H9 (cell line): ENCODE data around the gene MSI2. TPM values are rescaled to one million over a fixed set of nuclear protein-coding genes. Genes with fewer than 3 reads are reported as not detected.

Source experiments
- DNase-seq: peaks from one replicate; pipeline ENCODE4 v3.0.0-alpha.2; 2017
- H2AFZ ChIP-seq: one replicate; pipeline ENCODE4 v1.6.1; 2013; ENCODE audit warnings: mild to moderate bottlenecking, low read length, control low read depth, moderate library complexity
- H2AK5ac ChIP-seq: 2 replicates; pipeline ENCODE4 v1.6.1; 2013; ENCODE audit warnings: low read length, control low read depth, mixed read lengths; ENCODE audit not compliant: insufficient read length
- H2BK120ac ChIP-seq: one replicate; pipeline ENCODE4 v1.6.1; 2013; ENCODE audit warnings: low read depth, mild to moderate bottlenecking, low read length, control low read depth, inconsistent platforms; ENCODE audit not compliant: poor library complexity, severe bottlenecking
- H2BK12ac ChIP-seq: 2 replicates; pipeline ENCODE4 v1.6.1; 2013; ENCODE audit warnings: low read length, control low read depth, mixed read lengths, low read depth; ENCODE audit not compliant: insufficient read length
- H2BK15ac ChIP-seq: 2 replicates; pipeline ENCODE4 v1.6.1; 2013; ENCODE audit warnings: low read depth, low read length, control low read depth
- H2BK20ac ChIP-seq: one replicate; pipeline ENCODE4 v1.6.1; 2013; ENCODE audit warnings: low read depth, mild to moderate bottlenecking, low read length, control low read depth, inconsistent platforms; ENCODE audit not compliant: poor library complexity, severe bottlenecking
- H2BK5ac ChIP-seq: 2 replicates; pipeline ENCODE4 v1.6.1; 2013; ENCODE audit warnings: low read length, control low read depth, mixed read lengths; ENCODE audit not compliant: insufficient read length
- H3K14ac ChIP-seq: 2 replicates; pipeline ENCODE4 v1.6.1; 2013; ENCODE audit warnings: low read length, control low read depth; ENCODE audit not compliant: insufficient read depth
- H3K18ac ChIP-seq: 2 replicates; pipeline ENCODE4 v1.6.1; 2013; ENCODE audit warnings: low read depth, mild to moderate bottlenecking, mixed read lengths, low read length, control low read depth; ENCODE audit not compliant: insufficient read length
- H3K23ac ChIP-seq: 2 replicates; pipeline ENCODE4 v1.6.1; 2013; ENCODE audit warnings: low read length, control low read depth, mixed read lengths, low read depth; ENCODE audit not compliant: insufficient read length
- H3K23me2 ChIP-seq: 2 replicates; pipeline ENCODE4 v1.6.1; 2013; ENCODE audit warnings: low read depth, mild to moderate bottlenecking, mixed read lengths, low read length, control low read depth; ENCODE audit not compliant: insufficient read length, poor library complexity, severe bottlenecking
- H3K27ac ChIP-seq: 2 replicates; pipeline ENCODE4 v1.5.1; 2013; ENCODE audit warnings: low read length, control low read depth, mixed read lengths, low read depth; ENCODE audit not compliant: insufficient read length
- H3K27me3 ChIP-seq: 2 replicates; pipeline ENCODE4 v1.6.1; 2013; ENCODE audit warnings: low read length, control low read depth, inconsistent platforms; ENCODE audit not compliant: insufficient read depth
- H3K4ac ChIP-seq: 2 replicates; pipeline ENCODE4 v1.6.1; 2013; ENCODE audit warnings: low read depth, mild to moderate bottlenecking, control low read depth, inconsistent platforms, low read length, moderate library complexity
- H3K4me1 ChIP-seq: 2 replicates; pipeline ENCODE4 v1.6.1; 2013; ENCODE audit warnings: low read length, control low read depth, inconsistent platforms; ENCODE audit not compliant: insufficient read depth
- H3K4me2 ChIP-seq: 2 replicates; pipeline ENCODE4 v1.6.1; 2013; ENCODE audit warnings: low read length, control low read depth, mixed read lengths; ENCODE audit not compliant: insufficient read length, insufficient read depth
- H3K56ac ChIP-seq: 2 replicates; pipeline ENCODE4 v1.6.1; 2013; ENCODE audit warnings: low read depth, mild to moderate bottlenecking, mixed read lengths, low read length, control low read depth; ENCODE audit not compliant: insufficient read length
- H3K79me1 ChIP-seq: 2 replicates; pipeline ENCODE4 v1.6.1; 2013; ENCODE audit warnings: low read depth, mild to moderate bottlenecking, moderate library complexity, low read length, control low read depth, inconsistent platforms; ENCODE audit not compliant: insufficient read depth, poor library complexity, severe bottlenecking
- H3K79me2 ChIP-seq: 2 replicates; pipeline ENCODE4 v1.6.1; 2013; ENCODE audit warnings: low read length, control low read depth, inconsistent platforms; ENCODE audit not compliant: insufficient read depth
- H3K9ac ChIP-seq: 2 replicates; pipeline ENCODE4 v1.6.1; 2013; ENCODE audit warnings: low read length, control low read depth, mixed read lengths; ENCODE audit not compliant: insufficient read length; ENCODE audit errors: extremely low read depth
- H3K9me3 ChIP-seq: one replicate; pipeline ENCODE4 v1.6.1; 2013; ENCODE audit warnings: low read depth, low read length, inconsistent platforms; ENCODE audit not compliant: control insufficient read depth
- H3T11ph ChIP-seq: one replicate; pipeline ENCODE4 v1.6.1; 2013; ENCODE audit warnings: mild to moderate bottlenecking, low read length, control low read depth, inconsistent platforms
- H4K20me1 ChIP-seq: one replicate; pipeline ENCODE4 v1.6.1; 2013; ENCODE audit not compliant: control insufficient read depth, insufficient read length, insufficient read depth
- H4K5ac ChIP-seq: 2 replicates; pipeline ENCODE4 v1.6.1; 2013; ENCODE audit warnings: low read depth, mild to moderate bottlenecking, mixed read lengths, low read length, control low read depth; ENCODE audit not compliant: insufficient read length
- H4K8ac ChIP-seq: replicated peaks from 2 replicates; pipeline ENCODE4 v1.6.1; 2013; ENCODE audit warnings: low read length, control low read depth, mixed read lengths, low read depth; ENCODE audit not compliant: insufficient read length
- H4K91ac ChIP-seq: 2 replicates; pipeline ENCODE4 v1.6.1; 2013; ENCODE audit warnings: low read depth, mild to moderate bottlenecking, moderate library complexity, mixed read lengths, low read length, control low read depth; ENCODE audit not compliant: insufficient read length
- H3K27ac Mint-ChIP-seq, 3 experiments: 2 replicates in 2 of 3; 3 replicates in 1 of 3; pipeline ENCODE4 v1.8.0; 2020 to 2021; ENCODE audit warnings: mixed read lengths in 3 of 3, mild to moderate bottlenecking in 1 of 3, moderate library complexity in 1 of 3
- H3K27me3 Mint-ChIP-seq: 2 replicates; pipeline ENCODE4 v1.8.0; 2021; ENCODE audit warnings: low read depth, mild to moderate bottlenecking, moderate library complexity, mixed read lengths
- H3K36me3 Mint-ChIP-seq, 3 experiments: 2 replicates in 2 of 3; 3 replicates in 1 of 3; pipeline ENCODE4 v1.8.0; 2020 to 2021; ENCODE audit warnings: low read depth in 3 of 3, mixed read lengths in 3 of 3; ENCODE audit not compliant: insufficient read depth in 1 of 3
- H3K4me1 Mint-ChIP-seq, 2 experiments: 2 replicates each; pipeline ENCODE4 v1.8.0; 2020; ENCODE audit warnings: mixed read lengths in 2 of 2
- H3K4me3 Mint-ChIP-seq, 2 experiments: 2 replicates in 1 of 2; 3 replicates in 1 of 2; pipeline ENCODE4 v1.8.0; 2020 to 2021; ENCODE audit warnings: mild to moderate bottlenecking in 2 of 2, mixed read lengths in 2 of 2, moderate library complexity in 1 of 2
- H3K9me3 Mint-ChIP-seq, 2 experiments: 2 replicates in 1 of 2; 3 replicates in 1 of 2; pipeline ENCODE4 v1.8.0; 2020; ENCODE audit warnings: mild to moderate bottlenecking in 2 of 2, mixed read lengths in 2 of 2, moderate library complexity in 1 of 2
- CTCF ChIP-seq: fragments of 200-600 bp; sonication (generic); conservative IDR thresholded peaks from 3 replicates; pipeline ENCODE4 v1.8.0; 2021; ENCODE audit warnings: antibody characterized with exemption, mild to moderate bottlenecking
- WGBS: extraction: QIAGEN DNeasy Blood & Tissue Kit; methylation state at CpG from one replicate; pipeline ENCODE4 v1.1.7; 2013; ENCODE audit warnings: missing lambda C conversion rate, low lambda C conversion rate, mixed read lengths; ENCODE audit not compliant: insufficient read length; ENCODE audit errors: extremely low coverage; 5-methylcytosine and 5-hydroxymethylcytosine counted together
- total RNA-seq: library from RNA; stranded (reverse); gene quantifications from 2 replicates; pipeline ENCODE4 v1.2.1, GENCODE V29; 2021

The MSI2 gene
- total RNA-seq, 1 experiment from 2014 or later: 98.5 TPM

- Mint-ChIP-seq H3K27ac (peak overlapping the region in 2 of 3 experiments; percentile 20 to 49; a peak in 2 of 7 replicates), H3K36me3 (no peaks in the 10 kb centered on the region), H3K4me1 (peaks cover 16 to 19% of the 10 kb centered on the region in 2 experiments), H3K27me3 (no peaks in the 10 kb centered on the region; the same call in 1 of the 2 replicates), H3K9me3 (no peaks in the 10 kb centered on the region), H3K4me3 (no peak overlapping the region)
- H3K27me3 ChIP-seq: no peaks in the 10 kb centered on the region
- H4K20me1 ChIP-seq: no peaks in the 10 kb centered on the region
- no peak overlapping the region for H2BK20ac ChIP-seq
- H2BK12ac ChIP-seq: no peak overlapping the region
- no peak for DNase-seq
- no peaks in the 10 kb centered on the region for H3K79me1 ChIP-seq
- no peak overlapping the region for H3K23ac ChIP-seq
- no peak overlapping the region for H4K91ac ChIP-seq
- H3K4me2 ChIP-seq: no peak overlapping the region
- H3K4ac ChIP-seq: no peak overlapping the region
- no peak overlapping the region for H4K8ac ChIP-seq
- H3K4me1 ChIP-seq: no peaks in the 10 kb centered on the region; the same call in none of the 2 replicates
- H2BK15ac ChIP-seq: no peak overlapping the region
- no peak overlapping the region for H2BK120ac ChIP-seq
- H2AFZ ChIP-seq: no peak overlapping the region
- no peak overlapping the region for H3K9ac ChIP-seq
- TF ChIP-seq CTCF: no peak
- no peak overlapping the region for H3T11ph ChIP-seq
- H2AK5ac ChIP-seq: no peak overlapping the region
- no peak overlapping the region for H4K5ac ChIP-seq
- H3K23me2 ChIP-seq: no peaks in the 10 kb centered on the region
- no peaks in the 10 kb centered on the region for H3K79me2 ChIP-seq
- H3K18ac ChIP-seq: no peak overlapping the region
- H3K9me3 ChIP-seq: no peaks in the 10 kb centered on the region
- no peak overlapping the region for H3K27ac ChIP-seq
- no peak overlapping the region for H3K56ac ChIP-seq
- no peak overlapping the region for H3K14ac ChIP-seq
- WGBS: no CpG with 5 or more reads among the region's 10 CpGs
- no peak overlapping the region for H2BK5ac ChIP-seq
Observed at GRCh38 chr17:57570724-57571344, 314.5 kb downstream of the MSI2 start.
